Trophoblast cell (in vitro differentiated cells and primary cell): Measurements from ENCODE around the gene PWP2.
"Not testable (repeated sequence)": the region's sequence is repeated elsewhere in the genome, so short reads cannot be mapped to it uniquely, and the experiment has no call there.

Experiments used
- DNase-seq, 2 donors: peaks; one replicate each; pipeline ENCODE4 v3.0.0-alpha.2; 2016
- H2AFZ ChIP-seq: 2 replicates; pipeline ENCODE4 v1.6.1; 2013; ENCODE audit warnings: low read length, moderate library complexity, mild to moderate bottlenecking; ENCODE audit not compliant: insufficient read depth, poor library complexity
- H2AK5ac ChIP-seq: 2 replicates; pipeline ENCODE4 v1.6.1; 2013; ENCODE audit warnings: mild to moderate bottlenecking, low read length
- H2BK120ac ChIP-seq: 2 replicates; pipeline ENCODE4 v1.6.1; 2013; ENCODE audit warnings: low read length, mild to moderate bottlenecking, moderate library complexity; ENCODE audit not compliant: insufficient read depth, poor library complexity
- H2BK12ac ChIP-seq: 2 replicates; pipeline ENCODE4 v1.6.1; 2013; ENCODE audit warnings: mild to moderate bottlenecking, low read length, moderate library complexity
- H2BK5ac ChIP-seq: 2 replicates; pipeline ENCODE4 v1.6.1; 2013; ENCODE audit warnings: low read length, low read depth, moderate library complexity, mild to moderate bottlenecking; ENCODE audit not compliant: poor library complexity
- H3K14ac ChIP-seq: 2 replicates; pipeline ENCODE4 v1.6.1; 2013; ENCODE audit warnings: mild to moderate bottlenecking, low read length
- H3K18ac ChIP-seq: 2 replicates; pipeline ENCODE4 v1.6.1; 2013; ENCODE audit warnings: mild to moderate bottlenecking, low read length
- H3K23ac ChIP-seq: 2 replicates; pipeline ENCODE4 v1.6.1; 2013; ENCODE audit warnings: low read length
- H3K27ac ChIP-seq: 2 replicates; pipeline ENCODE4 v1.5.1; 2013; ENCODE audit warnings: low read depth, mild to moderate bottlenecking, inconsistent platforms, low read length, moderate library complexity
- H3K27me3 ChIP-seq: 2 replicates; pipeline ENCODE4 v1.6.1; 2013; ENCODE audit warnings: inconsistent platforms, mild to moderate bottlenecking, low read length, moderate library complexity; ENCODE audit not compliant: insufficient read depth
- H3K36me3 ChIP-seq, 2 experiments: 1 replicate in 1 of 2; 2 replicates in 1 of 2; pipeline ENCODE4 v1.6.1; 2013; ENCODE audit warnings: low read length in 2 of 2, mild to moderate bottlenecking in 2 of 2, moderate library complexity in 1 of 2; ENCODE audit not compliant: insufficient read depth in 2 of 2, control insufficient read depth in 1 of 2
- H3K4ac ChIP-seq: 2 replicates; pipeline ENCODE4 v1.6.1; 2013; ENCODE audit warnings: low read depth, mild to moderate bottlenecking, low read length, moderate library complexity
- H3K4me1 ChIP-seq, 2 experiments: 1 replicate in 1 of 2; 2 replicates in 1 of 2; pipeline ENCODE4 v1.6.1; 2013; ENCODE audit warnings: low read length in 2 of 2, mild to moderate bottlenecking in 2 of 2, moderate library complexity in 1 of 2; ENCODE audit not compliant: insufficient read depth in 2 of 2, control insufficient read depth in 1 of 2
- H3K4me2 ChIP-seq: 2 replicates; pipeline ENCODE4 v1.6.1; 2013; ENCODE audit warnings: inconsistent platforms, mild to moderate bottlenecking, low read length, moderate library complexity
- H3K4me3 ChIP-seq: 2 replicates; pipeline ENCODE4 v1.5.1; 2013; ENCODE audit warnings: mild to moderate bottlenecking, low read depth, low read length, inconsistent platforms
- H3K79me1 ChIP-seq: one replicate; pipeline ENCODE4 v1.6.1; 2013; ENCODE audit warnings: low read length
- H3K79me2 ChIP-seq: 2 replicates; pipeline ENCODE4 v1.6.1; 2013; ENCODE audit warnings: low read length, mild to moderate bottlenecking; ENCODE audit not compliant: control insufficient read depth, insufficient read depth, poor library complexity
- H3K9ac ChIP-seq: 2 replicates; pipeline ENCODE4 v1.6.1; 2013; ENCODE audit warnings: mild to moderate bottlenecking, low read length
- H3K9me3 ChIP-seq: 2 replicates; pipeline ENCODE4 v1.6.1; 2013; ENCODE audit warnings: low read depth, mild to moderate bottlenecking, control low read depth, inconsistent platforms, low read length; ENCODE audit not compliant: insufficient read depth
- H4K12ac ChIP-seq: 2 replicates; pipeline ENCODE4 v1.6.1; 2013; ENCODE audit warnings: low read depth, mild to moderate bottlenecking, low read length, moderate library complexity
- H4K8ac ChIP-seq: 2 replicates; pipeline ENCODE4 v1.6.1; 2013; ENCODE audit warnings: low read depth, mild to moderate bottlenecking, low read length, moderate library complexity
- H4K91ac ChIP-seq: one replicate; pipeline ENCODE4 v1.6.1; 2013; ENCODE audit warnings: low read depth, mild to moderate bottlenecking, low read length, moderate library complexity
- WGBS: extraction: QIAGEN DNeasy Blood & Tissue Kit; methylation state at CpG from one replicate; pipeline ENCODE4 v1.1.7; 2013; ENCODE audit warnings: missing lambda C conversion rate; ENCODE audit not compliant: insufficient read length, insufficient coverage; ENCODE audit errors: extremely low coverage; 5-methylcytosine and 5-hydroxymethylcytosine counted together

Gene PWP2

GRCh38 chr21:44127827-44128226 lies 20.6 kb downstream of the PWP2 start:
- H3K9me3 ChIP-seq, H2BK12ac ChIP-seq, H2AK5ac ChIP-seq, H2AFZ ChIP-seq, H3K27me3 ChIP-seq, H4K91ac ChIP-seq, H2BK120ac ChIP-seq, H3K4me1 ChIP-seq, H3K23ac ChIP-seq, DNase-seq, H2BK5ac ChIP-seq, H3K9ac ChIP-seq, H3K4me2 ChIP-seq, H3K79me1 ChIP-seq, H3K27ac ChIP-seq, H3K79me2 ChIP-seq, H4K12ac ChIP-seq, H3K14ac ChIP-seq, H3K36me3 ChIP-seq, H4K8ac ChIP-seq, H3K4ac ChIP-seq, H3K18ac ChIP-seq, H3K4me3 ChIP-seq: not testable (repeated sequence)
- no CpG with 5 or more reads among the region's 19 CpGs for WGBS

GRCh38 chr21:44133715-44134057 lies 26.5 kb downstream of the PWP2 start:
- H3K4me2 ChIP-seq, H3K18ac ChIP-seq, H2AFZ ChIP-seq, H3K4ac ChIP-seq, H3K14ac ChIP-seq, H3K23ac ChIP-seq, H3K27me3 ChIP-seq, H3K9me3 ChIP-seq, H2AK5ac ChIP-seq, H4K91ac ChIP-seq, H3K79me2 ChIP-seq, DNase-seq, H2BK120ac ChIP-seq, H3K4me3 ChIP-seq, H3K79me1 ChIP-seq, H4K12ac ChIP-seq, H2BK12ac ChIP-seq, H4K8ac ChIP-seq, H2BK5ac ChIP-seq, H3K9ac ChIP-seq, H3K27ac ChIP-seq, H3K36me3 ChIP-seq, H3K4me1 ChIP-seq: not testable (repeated sequence)
- no CpG with 5 or more reads among the region's 35 CpGs for WGBS

DNA sequence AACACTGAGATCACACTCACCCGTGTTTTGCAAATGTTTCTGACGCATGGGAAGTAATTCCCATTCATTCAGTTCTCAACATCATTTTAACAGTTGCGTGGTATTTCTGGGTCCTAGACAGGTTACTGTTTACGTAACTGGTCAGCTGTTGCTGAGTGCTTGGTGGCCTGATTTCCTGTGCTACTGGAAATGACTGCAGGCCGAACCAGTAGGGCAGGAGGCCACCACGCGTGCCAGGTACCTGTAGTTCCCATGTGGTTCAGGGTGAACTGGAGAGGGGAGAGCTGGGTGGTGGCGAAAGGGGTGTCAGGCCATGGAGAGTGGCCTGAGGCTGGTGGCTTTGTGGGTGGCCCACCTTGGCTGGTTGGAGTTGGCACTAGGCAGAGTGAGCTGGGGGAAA lies 27.5 kb downstream of the PWP2 start:
- H3K4ac ChIP-seq, H3K79me1 ChIP-seq, DNase-seq, H3K4me2 ChIP-seq, H2BK120ac ChIP-seq, H2BK5ac ChIP-seq, H2AK5ac ChIP-seq, H4K8ac ChIP-seq, H3K36me3 ChIP-seq, H3K27me3 ChIP-seq, H3K4me1 ChIP-seq, H3K27ac ChIP-seq, H3K4me3 ChIP-seq, H3K9ac ChIP-seq, H2AFZ ChIP-seq, H4K91ac ChIP-seq, H3K23ac ChIP-seq, H2BK12ac ChIP-seq, H3K79me2 ChIP-seq, H3K9me3 ChIP-seq, H4K12ac ChIP-seq, H3K14ac ChIP-seq, H3K18ac ChIP-seq: not testable (repeated sequence)
- no CpG with 5 or more reads among the region's 8 CpGs for WGBS

GRCh38 chr21:44138039-44138438 lies 30.8 kb downstream of the PWP2 start:
- H4K91ac ChIP-seq, H3K9me3 ChIP-seq, H3K36me3 ChIP-seq, H3K4me2 ChIP-seq, H4K8ac ChIP-seq, H3K14ac ChIP-seq, H3K4ac ChIP-seq, H3K9ac ChIP-seq, H2AK5ac ChIP-seq, H2BK120ac ChIP-seq, H3K4me3 ChIP-seq, H3K79me2 ChIP-seq, H3K27ac ChIP-seq, H3K4me1 ChIP-seq, DNase-seq, H4K12ac ChIP-seq, H2BK12ac ChIP-seq, H2AFZ ChIP-seq, H3K18ac ChIP-seq, H2BK5ac ChIP-seq, H3K79me1 ChIP-seq, H3K23ac ChIP-seq, H3K27me3 ChIP-seq: not testable (repeated sequence)
- WGBS, result no CpG with 5 or more reads among the region's 15 CpGs
